ENCODE measurements around the gene PSMA6.

- TF ChIP-seq CTCF (IDR thresholded peaks at IDR 0.05) = no peak
- TF ChIP-seq POLR2A (IDR thresholded peaks at IDR 0.05) = no peak
Measured at GRCh38 chr14:35297706-35298105, 5.5 kb downstream of the PSMA6 start.
